ENCODE data around the gene SPHK2.
A peak's percentile ranks its signal among the peaks of the same experiment; 100 is the strongest.

Gene SPHK2

DNA sequence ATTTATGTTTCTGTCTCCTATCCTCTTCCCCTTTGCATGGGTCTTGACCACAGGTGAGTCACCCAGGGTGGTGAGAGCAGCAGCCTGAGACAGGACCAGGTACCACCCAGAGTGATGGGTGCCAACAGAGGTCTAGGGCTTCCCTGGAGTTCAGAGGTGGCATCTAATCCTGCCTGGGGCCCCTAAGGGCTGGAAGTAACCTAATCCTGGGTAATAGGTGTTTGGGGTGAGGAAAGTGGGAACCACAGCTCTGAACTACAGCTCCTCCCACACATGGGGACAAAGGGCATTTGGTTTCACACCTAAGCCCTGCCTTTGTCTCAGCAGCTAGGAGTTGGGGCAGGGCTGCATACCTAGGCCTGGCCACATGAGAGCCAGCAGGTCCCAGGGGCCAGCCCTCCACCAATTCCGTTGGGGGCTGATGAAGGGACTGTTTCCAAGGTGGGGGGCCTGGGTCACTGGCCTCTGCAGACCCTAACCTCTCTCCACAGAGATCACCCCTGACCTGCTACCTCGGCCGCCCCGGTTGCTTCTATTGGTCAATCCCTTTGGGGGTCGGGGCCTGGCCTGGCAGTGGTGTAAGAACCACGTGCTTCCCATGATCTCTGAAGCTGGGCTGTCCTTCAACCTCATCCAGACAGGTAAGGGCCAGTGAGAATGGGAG lies 8.0 kb downstream of the SPHK2 start:
- Mint-ChIP-seq H3K4me3 (peak overlapping the region; percentile 36), H3K9me3 (no peaks in the 10 kb centered on the region), H3K4me1 (peaks cover 72% of the 10 kb centered on the region), H3K27ac (no peak overlapping the region), H3K36me3 (ENCODE audit: low read depth) (no peaks in the 10 kb centered on the region), H3K27me3 (ENCODE audit: low read depth, poor library complexity) (no peaks in the 10 kb centered on the region)
- TF ChIP-seq, protein P1, sequence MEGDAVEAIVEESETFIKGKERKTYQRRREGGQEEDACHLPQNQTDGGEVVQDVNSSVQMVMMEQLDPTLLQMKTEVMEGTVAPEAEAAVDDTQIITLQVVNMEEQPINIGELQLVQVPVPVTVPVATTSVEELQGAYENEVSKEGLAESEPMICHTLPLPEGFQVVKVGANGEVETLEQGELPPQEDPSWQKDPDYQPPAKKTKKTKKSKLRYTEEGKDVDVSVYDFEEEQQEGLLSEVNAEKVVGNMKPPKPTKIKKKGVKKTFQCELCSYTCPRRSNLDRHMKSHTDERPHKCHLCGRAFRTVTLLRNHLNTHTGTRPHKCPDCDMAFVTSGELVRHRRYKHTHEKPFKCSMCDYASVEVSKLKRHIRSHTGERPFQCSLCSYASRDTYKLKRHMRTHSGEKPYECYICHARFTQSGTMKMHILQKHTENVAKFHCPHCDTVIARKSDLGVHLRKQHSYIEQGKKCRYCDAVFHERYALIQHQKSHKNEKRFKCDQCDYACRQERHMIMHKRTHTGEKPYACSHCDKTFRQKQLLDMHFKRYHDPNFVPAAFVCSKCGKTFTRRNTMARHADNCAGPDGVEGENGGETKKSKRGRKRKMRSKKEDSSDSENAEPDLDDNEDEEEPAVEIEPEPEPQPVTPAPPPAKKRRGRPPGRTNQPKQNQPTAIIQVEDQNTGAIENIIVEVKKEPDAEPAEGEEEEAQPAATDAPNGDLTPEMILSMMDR (IDR thresholded peaks at IDR 0.05): no peak
- no peak for DNase-seq

DNA sequence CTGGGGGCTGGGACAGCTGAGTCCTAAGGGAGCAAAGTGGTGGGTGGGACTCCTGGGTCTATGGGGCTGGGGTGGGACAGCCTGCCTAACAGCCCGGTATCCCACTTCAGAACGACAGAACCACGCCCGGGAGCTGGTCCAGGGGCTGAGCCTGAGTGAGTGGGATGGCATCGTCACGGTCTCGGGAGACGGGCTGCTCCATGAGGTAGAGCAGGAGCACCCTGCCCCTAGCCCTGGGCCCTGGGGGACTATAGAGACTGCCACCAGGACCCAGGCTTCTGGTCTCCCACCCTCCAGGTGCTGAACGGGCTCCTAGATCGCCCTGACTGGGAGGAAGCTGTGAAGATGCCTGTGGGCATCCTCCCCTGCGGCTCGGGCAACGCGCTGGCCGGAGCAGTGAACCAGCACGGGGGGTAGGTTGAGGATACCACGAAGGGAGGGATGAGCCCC lies 8.6 kb downstream of the SPHK2 start:
- no peak for DNase-seq
- no peaks in the 10 kb centered on the region for H3K9me3 Mint-ChIP-seq
- no peak overlapping the region for H3K27ac Mint-ChIP-seq
- TF ChIP-seq, protein P1 (IDR thresholded peaks at IDR 0.05): no peak
- H3K4me1 Mint-ChIP-seq: peaks cover 73% of the 10 kb centered on the region
- no peaks in the 10 kb centered on the region for H3K27me3 Mint-ChIP-seq (ENCODE audit: low read depth, poor library complexity)
- H3K36me3 Mint-ChIP-seq (ENCODE audit: low read depth): no peaks in the 10 kb centered on the region
- H3K4me3 Mint-ChIP-seq: no peak overlapping the region

DNA sequence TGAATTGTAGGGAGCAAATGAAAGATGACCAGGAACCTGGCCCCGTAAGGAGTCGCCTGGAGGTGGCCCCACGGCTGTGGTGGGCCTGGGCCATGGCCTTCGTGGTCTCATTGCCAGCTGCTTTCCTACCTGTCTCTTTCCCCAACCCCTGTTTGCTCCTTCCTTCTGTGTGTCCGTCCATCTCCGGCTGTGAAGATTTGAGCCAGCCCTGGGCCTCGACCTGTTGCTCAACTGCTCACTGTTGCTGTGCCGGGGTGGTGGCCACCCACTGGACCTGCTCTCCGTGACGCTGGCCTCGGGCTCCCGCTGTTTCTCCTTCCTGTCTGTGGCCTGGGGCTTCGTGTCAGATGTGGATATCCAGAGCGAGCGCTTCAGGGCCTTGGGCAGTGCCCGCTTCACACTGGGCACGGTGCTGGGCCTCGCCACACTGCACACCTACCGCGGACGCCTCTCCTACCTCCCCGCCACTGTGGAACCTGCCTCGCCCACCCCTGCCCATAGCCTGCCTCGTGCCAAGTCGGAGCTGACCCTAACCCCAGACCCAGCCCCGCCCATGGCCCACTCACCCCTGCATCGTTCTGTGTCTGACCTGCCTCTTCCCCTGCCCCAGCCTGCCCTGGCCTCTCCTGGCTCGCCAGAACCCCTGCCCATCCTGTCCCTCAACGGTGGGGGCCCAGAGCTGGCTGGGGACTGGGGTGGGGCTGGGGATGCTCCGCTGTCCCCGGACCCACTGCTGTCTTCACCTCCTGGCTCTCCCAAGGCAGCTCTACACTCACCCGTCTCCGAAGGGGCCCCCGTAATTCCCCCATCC lies 9.4 kb downstream of the SPHK2 start:
- no peaks in the 10 kb centered on the region for H3K36me3 Mint-ChIP-seq (ENCODE audit: low read depth)
- H3K27ac Mint-ChIP-seq: no peak overlapping the region
- H3K4me1 Mint-ChIP-seq: peaks cover 74% of the 10 kb centered on the region
- TF ChIP-seq, protein P1 (IDR thresholded peaks at IDR 0.05): no peak
- no peaks in the 10 kb centered on the region for H3K9me3 Mint-ChIP-seq
- H3K4me3 Mint-ChIP-seq: no peak overlapping the region
- no peaks in the 10 kb centered on the region for H3K27me3 Mint-ChIP-seq (ENCODE audit: low read depth, poor library complexity)
- no peak for DNase-seq

DNA sequence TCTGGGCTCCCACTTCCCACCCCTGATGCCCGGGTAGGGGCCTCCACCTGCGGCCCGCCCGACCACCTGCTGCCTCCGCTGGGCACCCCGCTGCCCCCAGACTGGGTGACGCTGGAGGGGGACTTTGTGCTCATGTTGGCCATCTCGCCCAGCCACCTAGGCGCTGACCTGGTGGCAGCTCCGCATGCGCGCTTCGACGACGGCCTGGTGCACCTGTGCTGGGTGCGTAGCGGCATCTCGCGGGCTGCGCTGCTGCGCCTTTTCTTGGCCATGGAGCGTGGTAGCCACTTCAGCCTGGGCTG lies 9.9 kb downstream of the SPHK2 start:
- Mint-ChIP-seq H3K27me3 (ENCODE audit: low read depth, poor library complexity) (no peaks in the 10 kb centered on the region), H3K27ac (no peak overlapping the region), H3K4me1 (peaks cover 76% of the 10 kb centered on the region), H3K4me3 (no peak overlapping the region), H3K36me3 (ENCODE audit: low read depth) (no peaks in the 10 kb centered on the region), H3K9me3 (no peaks in the 10 kb centered on the region)
- DNase-seq: no peak
- TF ChIP-seq, protein P1 (IDR thresholded peaks at IDR 0.05): no peak

DNA sequence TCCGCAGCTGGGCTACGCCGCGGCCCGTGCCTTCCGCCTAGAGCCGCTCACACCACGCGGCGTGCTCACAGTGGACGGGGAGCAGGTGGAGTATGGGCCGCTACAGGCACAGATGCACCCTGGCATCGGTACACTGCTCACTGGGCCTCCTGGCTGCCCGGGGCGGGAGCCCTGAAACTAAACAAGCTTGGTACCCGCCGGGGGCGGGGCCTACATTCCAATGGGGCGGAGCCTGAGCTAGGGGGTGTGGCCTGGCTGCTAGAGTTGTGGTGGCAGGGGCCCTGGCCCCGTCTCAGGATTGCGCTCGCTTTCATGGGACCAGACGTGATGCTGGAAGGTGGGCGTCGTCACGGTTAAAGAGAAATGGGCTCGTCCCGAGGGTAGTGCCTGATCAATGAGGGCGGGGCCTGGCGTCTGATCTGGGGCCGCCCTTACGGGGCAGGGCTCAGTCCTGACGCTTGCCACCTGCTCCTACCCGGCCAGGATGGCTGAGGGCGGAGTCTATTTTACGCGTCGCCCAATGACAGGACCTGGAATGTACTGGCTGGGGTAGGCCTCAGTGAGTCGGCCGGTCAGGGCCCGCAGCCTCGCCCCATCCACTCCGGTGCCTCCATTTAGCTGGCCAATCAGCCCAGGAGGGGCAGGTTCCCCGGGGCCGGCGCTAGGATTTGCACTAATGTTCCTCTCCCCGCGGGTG lies 10.4 kb downstream of the SPHK2 start:
- Mint-ChIP-seq H3K9me3 (no peaks in the 10 kb centered on the region), H3K27me3 (ENCODE audit: low read depth, poor library complexity) (no peaks in the 10 kb centered on the region), H3K36me3 (ENCODE audit: low read depth) (no peaks in the 10 kb centered on the region), H3K4me1 (peaks cover 76% of the 10 kb centered on the region), H3K27ac (no peak overlapping the region), H3K4me3 (peak overlapping the region; percentile 38)
- TF ChIP-seq, protein P1 (IDR thresholded peaks at IDR 0.05): no peak
- peak; percentile 75 for DNase-seq
